Measurements from ENCODE around the gene NTRK2.

DNA sequence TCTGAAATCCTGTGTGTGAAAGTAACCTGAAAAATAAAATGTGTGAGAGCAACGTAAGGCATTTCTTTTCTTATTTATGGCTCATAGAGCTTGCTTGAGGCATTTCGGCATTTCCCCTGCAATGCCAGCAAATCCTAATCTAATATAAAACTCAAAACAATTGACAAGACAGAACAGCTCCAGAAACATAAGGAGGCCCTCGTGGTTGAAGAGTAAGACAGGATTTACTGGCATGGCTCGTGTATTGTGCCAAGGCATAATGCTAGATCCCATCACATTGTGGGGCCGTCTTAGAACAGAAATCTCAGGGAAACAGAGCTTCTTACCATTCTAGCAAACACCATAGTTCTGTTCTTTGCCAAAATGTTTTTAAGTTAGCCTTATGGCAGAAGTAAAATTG, 166.2 kb downstream of the NTRK2 start:
- TF ChIP-seq CTCF (IDR thresholded peaks at IDR 0.05; ENCODE audit: low read length) (no peak), EZH2 (IDR thresholded peaks at IDR 0.05; ENCODE audit: borderline replicate concordance, low read length) (no peak)
